Panc1 (cell line): ENCODE results near the gene HCN3.

Source experiments
- CTCF ChIP-seq: fragments of 450-650 bp; IDR thresholded peaks from 2 replicates; pipeline ENCODE4 v1.5.1; 2017; ENCODE audit warnings: mild to moderate bottlenecking
- POLR2AphosphoS5 ChIP-seq: IDR thresholded peaks from 2 replicates; pipeline ENCODE4 v1.6.1; 2012; ENCODE audit warnings: mild to moderate bottlenecking, low read depth, low read length, moderate library complexity
- REST ChIP-seq, 2 experiments: IDR thresholded peaks; 2 replicates each; pipeline ENCODE4 v1.6.1; 2011 to 2012; ENCODE audit warnings: low read depth in 2 of 2, control low read depth in 1 of 2, low read length in 1 of 2, mild to moderate bottlenecking in 1 of 2, moderate library complexity in 1 of 2; ENCODE audit not compliant: insufficient read depth in 1 of 2
- TCF7L2 ChIP-seq: IDR thresholded peaks from 2 replicates; pipeline ENCODE4 v1.6.1; 2011; ENCODE audit warnings: mild to moderate bottlenecking, low read depth, low read length, inconsistent platforms

- TF ChIP-seq CTCF (no peak), TCF7L2 (no peak), REST (IDR thresholded peaks at IDR 0.05; ENCODE audit: insufficient read depth in 1 of 2, low read depth in 2 of 2, low read length in 1 of 2) (no peak), POLR2AphosphoS5 (no peak)
Measured at GRCh38 chr1:155261493-155261851, 15.8 kb upstream of the HCN3 start.
